GM20000 (cell line): ENCODE results near the gene TEX53.
A peak's percentile ranks its signal among the peaks of the same experiment; 100 is the strongest.

ENCODE experiments used
- DNase-seq: peaks from one replicate; pipeline ENCODE4 v3.0.0; 2012; ENCODE audit warnings: low spot score
- TF ChIP-seq, protein P1 (sequence below): IDR thresholded peaks from 2 replicates; pipeline ENCODE4 v1.5.1; 2012; ENCODE audit warnings: mild to moderate bottlenecking, control low read depth; ENCODE audit errors: extremely low read depth, missing control alignments

TEX53 gene

DNA sequence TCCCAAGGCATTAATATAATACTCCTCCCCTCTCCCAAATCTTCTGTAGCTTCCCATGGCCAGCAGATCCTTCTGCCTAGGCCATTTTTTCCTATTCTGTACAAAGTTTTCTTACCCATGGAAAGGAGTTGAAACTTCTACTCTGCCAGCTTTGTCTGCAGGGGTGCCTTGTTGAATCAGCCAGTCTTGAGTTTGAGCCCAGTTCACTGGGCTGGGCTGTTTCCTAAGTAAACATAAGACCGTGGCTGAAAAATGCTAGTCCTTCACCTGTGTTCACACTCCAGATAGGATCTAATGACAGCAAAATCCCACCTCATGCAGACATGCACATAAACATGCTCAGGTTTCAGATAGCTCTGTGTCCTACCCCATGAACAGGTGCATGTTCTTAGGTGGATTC, 14.0 kb upstream of the TEX53 start:
- DNase-seq = no peak
- TF ChIP-seq, protein P1, sequence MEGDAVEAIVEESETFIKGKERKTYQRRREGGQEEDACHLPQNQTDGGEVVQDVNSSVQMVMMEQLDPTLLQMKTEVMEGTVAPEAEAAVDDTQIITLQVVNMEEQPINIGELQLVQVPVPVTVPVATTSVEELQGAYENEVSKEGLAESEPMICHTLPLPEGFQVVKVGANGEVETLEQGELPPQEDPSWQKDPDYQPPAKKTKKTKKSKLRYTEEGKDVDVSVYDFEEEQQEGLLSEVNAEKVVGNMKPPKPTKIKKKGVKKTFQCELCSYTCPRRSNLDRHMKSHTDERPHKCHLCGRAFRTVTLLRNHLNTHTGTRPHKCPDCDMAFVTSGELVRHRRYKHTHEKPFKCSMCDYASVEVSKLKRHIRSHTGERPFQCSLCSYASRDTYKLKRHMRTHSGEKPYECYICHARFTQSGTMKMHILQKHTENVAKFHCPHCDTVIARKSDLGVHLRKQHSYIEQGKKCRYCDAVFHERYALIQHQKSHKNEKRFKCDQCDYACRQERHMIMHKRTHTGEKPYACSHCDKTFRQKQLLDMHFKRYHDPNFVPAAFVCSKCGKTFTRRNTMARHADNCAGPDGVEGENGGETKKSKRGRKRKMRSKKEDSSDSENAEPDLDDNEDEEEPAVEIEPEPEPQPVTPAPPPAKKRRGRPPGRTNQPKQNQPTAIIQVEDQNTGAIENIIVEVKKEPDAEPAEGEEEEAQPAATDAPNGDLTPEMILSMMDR = no peak

DNA sequence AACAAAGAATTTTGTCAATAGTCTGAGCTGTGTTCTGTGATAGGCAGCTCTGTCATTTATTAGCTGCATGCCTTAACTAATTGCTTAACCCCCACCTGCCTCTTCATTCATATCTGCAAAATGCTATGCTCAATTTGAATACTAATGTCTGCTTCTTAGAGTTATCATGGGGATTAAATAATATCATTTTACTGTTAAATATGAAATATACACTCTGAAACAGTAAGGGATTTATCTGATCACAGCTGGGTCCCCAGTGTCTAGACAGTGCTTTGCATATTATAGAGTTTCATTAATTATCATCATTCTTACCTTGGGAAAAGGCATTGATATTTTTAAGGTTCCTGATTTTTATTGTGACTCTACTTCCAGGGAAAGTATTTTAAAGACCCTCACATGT, 12.4 kb upstream of the TEX53 start:
- DNase-seq = no peak
- TF ChIP-seq, protein P1 = no peak

DNA sequence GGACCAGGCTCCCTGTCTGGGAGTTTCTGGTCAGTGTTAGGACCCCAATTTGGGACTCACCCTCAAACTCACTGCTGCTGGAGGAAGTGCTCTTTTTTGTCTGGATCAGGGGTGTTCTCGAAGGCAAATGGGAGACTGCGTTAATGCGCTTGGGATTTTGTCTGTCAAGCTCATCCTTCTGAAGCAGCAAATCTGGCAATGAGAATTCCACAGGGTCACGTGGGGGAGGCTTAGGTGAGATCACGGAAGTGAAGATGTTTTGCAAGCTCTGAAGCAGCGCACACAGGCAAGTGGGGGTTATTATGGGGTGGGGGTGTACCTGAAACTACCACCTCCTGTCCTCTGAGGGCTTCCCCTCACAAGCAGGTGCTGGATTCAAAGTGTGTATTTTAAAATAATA, 10.5 kb upstream of the TEX53 start:
- TF ChIP-seq, protein P1 = no peak
- DNase-seq = no peak

DNA sequence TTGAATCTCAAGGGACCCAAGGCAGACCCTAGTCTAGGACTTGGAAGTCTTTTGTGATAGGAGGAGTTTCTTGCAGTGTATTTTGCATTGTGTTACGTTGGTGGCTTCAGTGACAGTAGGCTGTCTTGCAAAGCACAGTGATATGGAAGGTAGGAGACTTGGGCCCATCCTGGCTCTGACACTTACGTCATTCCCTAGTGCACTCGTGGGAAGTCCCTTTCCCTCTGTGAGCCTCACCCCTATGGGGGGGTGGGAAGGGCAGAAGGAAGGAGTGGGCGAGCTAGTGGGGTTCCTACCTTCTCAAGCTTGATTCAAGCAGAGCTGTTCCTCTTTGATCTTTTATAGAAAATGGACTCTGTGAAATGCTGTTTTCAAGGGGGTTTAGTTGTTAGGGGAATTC, 9.2 kb upstream of the TEX53 start:
- TF ChIP-seq, protein P1 = no peak
- DNase-seq = peak; percentile 44

DNA sequence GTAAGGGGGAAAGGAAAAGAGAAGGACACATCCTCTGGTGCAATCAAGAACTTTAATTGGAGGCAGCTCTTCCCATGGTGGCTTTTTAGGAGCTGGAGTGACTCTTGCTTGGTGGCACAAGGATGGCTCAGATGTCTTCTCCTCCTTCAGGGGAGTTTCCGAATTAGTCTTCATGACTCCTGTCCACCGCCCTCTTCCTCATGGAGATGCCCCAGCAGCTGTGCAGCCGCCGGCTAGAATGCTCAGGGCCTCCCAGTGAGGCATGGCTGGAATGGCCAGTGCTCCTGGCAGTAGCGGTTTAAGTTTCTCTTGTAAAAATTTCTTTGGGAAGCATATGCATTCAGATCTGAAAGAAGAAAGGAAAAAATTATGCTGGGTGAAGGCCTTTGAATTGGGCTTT, 8.8 kb upstream of the TEX53 start:
- DNase-seq = no peak
- TF ChIP-seq, protein P1 = no peak

DNA sequence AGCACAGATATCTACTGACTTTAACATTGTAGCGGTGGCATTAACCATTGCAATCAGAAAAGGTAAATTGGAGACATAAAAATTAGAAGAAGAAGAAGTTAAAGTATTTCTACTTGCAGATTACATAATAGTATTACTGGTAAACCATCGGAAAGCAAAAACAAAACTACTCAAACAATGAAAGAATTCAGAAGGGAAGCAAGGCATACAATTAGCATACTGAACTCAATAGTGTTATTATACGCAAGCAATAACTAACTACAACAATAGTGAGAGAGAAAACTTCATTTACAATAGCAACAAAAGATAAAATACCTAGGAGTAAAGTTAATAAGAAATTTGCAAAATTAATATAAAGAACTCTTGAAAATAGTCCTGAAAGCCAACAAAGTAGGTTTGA, 6.6 kb upstream of the TEX53 start:
- no peak for DNase-seq

DNA sequence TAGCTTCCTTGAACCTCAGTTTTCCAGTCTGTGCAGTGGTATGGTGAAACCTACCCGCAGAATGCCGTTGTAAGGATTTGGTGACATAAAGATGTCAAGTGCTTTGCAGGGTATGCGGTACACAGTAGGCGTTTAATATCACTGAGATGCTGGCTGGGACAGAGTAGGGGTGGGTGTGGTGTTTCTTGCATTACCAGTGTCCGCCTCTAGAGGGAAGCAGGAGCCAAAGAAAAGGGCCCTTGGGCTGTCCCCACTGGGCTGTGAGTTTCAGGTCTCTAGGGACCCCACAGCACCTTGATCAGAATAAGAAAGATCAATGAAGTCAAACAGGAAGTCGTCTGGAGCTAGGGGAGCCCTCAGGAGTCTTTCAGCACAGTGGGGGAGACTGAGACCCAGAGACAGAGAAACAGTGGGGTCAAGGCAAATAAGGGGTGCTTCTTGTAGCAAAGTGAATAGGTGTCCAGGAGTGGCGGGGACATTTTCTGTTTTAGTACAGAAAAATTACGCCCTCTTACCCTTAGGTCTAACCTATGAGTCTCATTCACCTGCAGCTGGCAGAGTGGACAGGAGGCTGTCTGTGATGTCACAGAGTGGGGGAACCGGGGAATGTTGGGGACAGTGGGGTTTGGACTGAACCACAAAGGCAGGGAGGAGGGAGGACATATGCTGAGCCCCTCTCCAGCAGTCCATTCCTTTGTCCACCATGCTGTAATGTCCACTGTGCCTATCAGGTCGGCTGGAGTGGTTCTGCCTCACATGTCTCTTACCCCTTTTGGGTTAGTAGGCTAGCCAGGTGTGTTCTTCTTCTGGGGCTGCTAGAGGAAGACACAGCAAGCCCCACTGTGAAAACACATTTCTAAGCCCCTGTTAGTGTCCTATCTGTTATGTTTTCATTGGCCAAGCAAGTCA, 4.7 kb upstream of the TEX53 start:
- TF ChIP-seq, protein P1 = peak; percentile 79
- peak; percentile 73 for DNase-seq

More for the DNA sequence above, 6.6 kb upstream of the TEX53 start:
- TF ChIP-seq, protein P1 = no peak
